Neural crest cell (in vitro differentiated cells): ENCODE data around the gene FKBP4. TPM values are rescaled to one million over a fixed set of nuclear protein-coding genes. Genes with fewer than 3 reads are reported as not detected.

Source experiments
- DNase-seq: peaks from one replicate; pipeline ENCODE4 v3.0.0; 2021; ENCODE audit warnings: low read depth, mixed read lengths, low spot score
- H3K27ac Mint-ChIP-seq: one replicate; pipeline ENCODE4 v1.8.0; 2021; ENCODE audit warnings: mild to moderate bottlenecking, mixed read lengths; ENCODE audit not compliant: unreplicated experiment
- H3K27me3 Mint-ChIP-seq: 2 replicates; pipeline ENCODE4 v1.8.0; 2021; ENCODE audit warnings: low read depth, mild to moderate bottlenecking, mixed read lengths
- H3K36me3 Mint-ChIP-seq: 2 replicates; pipeline ENCODE4 v1.8.0; 2021; ENCODE audit warnings: low read depth, mild to moderate bottlenecking, mixed read lengths
- H3K4me1 Mint-ChIP-seq: 2 replicates; pipeline ENCODE4 v1.8.0; 2021; ENCODE audit warnings: mixed read lengths
- H3K4me3 Mint-ChIP-seq: one replicate; pipeline ENCODE4 v1.8.0; 2021; ENCODE audit warnings: mild to moderate bottlenecking, mixed read lengths
- H3K9me3 Mint-ChIP-seq: 2 replicates; pipeline ENCODE4 v1.8.0; 2021; ENCODE audit warnings: mixed read lengths
- total RNA-seq: library from RNA; stranded (reverse); gene quantifications from 2 replicates; pipeline ENCODE4 v1.2.1, GENCODE V29; 2021
- TF ChIP-seq, protein P1 (sequence below): fragments of 200-600 bp; sonication (generic); conservative IDR thresholded peaks from 2 replicates; pipeline ENCODE4 v1.5.0; 2021; ENCODE audit warnings: antibody characterized with exemption, mild to moderate bottlenecking

The FKBP4 gene
- total RNA-seq, 1 donor from 2014 or later, result 102 TPM

DNA sequence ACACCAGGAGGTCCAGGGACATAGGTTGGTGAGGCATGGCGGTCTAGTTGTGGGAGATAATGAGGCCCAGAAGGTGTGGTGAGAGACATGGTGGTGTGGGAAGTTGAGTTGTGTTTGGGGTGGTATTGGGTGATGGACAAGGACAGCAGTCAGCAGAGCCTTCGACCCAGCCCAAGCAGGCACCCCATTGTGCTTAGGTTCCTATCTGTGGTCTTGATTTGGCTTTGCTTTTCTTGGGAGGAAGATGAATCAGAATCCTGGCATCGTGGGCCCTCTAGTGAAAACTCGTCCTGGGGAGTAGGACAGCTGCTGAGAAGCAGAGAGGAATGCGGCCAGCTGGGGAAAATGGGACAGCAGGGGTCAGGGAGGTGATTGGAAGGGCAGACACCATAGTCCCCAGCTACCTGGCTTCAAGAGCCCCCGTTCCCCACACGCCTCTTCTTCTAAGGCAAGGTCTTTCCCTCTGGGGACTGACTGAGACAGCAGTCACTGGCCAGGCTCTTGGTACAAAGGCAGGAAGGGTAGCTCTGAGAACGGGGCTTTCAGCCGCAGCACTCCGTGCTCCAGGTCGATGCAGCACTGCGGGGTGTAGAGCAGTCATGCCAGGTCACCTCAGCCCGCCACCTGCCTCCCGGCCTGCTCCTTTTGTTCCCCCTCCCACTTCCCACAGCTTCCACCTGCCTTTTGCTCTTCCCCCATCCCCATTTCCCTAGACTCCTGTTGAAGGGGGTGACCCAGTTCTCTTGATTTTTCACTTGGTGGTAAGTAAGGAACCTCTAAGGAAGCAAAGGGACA lies 32.1 kb downstream of the FKBP4 start:
- Mint-ChIP-seq H3K27me3 (no peaks in the 10 kb centered on the region), H3K4me3 (no peak overlapping the region), H3K27ac (peak overlapping the region; percentile 87), H3K36me3 (peaks cover 22% of the 10 kb centered on the region), H3K9me3 (no peaks in the 10 kb centered on the region), H3K4me1 (peaks cover 19% of the 10 kb centered on the region)
- DNase-seq, result no peak
- TF ChIP-seq, protein P1, sequence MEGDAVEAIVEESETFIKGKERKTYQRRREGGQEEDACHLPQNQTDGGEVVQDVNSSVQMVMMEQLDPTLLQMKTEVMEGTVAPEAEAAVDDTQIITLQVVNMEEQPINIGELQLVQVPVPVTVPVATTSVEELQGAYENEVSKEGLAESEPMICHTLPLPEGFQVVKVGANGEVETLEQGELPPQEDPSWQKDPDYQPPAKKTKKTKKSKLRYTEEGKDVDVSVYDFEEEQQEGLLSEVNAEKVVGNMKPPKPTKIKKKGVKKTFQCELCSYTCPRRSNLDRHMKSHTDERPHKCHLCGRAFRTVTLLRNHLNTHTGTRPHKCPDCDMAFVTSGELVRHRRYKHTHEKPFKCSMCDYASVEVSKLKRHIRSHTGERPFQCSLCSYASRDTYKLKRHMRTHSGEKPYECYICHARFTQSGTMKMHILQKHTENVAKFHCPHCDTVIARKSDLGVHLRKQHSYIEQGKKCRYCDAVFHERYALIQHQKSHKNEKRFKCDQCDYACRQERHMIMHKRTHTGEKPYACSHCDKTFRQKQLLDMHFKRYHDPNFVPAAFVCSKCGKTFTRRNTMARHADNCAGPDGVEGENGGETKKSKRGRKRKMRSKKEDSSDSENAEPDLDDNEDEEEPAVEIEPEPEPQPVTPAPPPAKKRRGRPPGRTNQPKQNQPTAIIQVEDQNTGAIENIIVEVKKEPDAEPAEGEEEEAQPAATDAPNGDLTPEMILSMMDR, result no peak

DNA sequence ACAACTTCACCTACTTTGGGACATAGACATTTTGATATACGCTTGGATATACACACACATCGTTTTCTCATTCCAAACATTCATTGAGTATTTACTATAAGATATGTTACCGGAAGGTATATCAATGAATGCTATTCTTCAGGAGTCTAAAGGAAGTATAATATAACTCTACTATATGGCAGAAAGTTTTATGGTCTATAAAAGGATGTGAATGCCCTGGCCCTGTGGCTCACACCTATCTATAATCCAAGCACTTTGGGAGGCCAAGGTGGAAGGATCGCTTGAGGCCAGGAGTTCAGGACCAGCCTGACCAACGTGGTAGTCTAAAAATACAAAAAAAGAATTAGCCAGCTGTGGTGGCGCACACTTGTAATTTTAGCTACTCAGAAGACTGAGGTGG lies 34.5 kb downstream of the FKBP4 start:
- no peak overlapping the region for H3K27ac Mint-ChIP-seq
- H3K4me1 Mint-ChIP-seq, result peaks cover 26% of the 10 kb centered on the region
- H3K4me3 Mint-ChIP-seq, result no peak overlapping the region
- DNase-seq, result no peak
- TF ChIP-seq, protein P1, result no peak
- no peaks in the 10 kb centered on the region for H3K9me3 Mint-ChIP-seq
- peaks cover 23% of the 10 kb centered on the region for H3K36me3 Mint-ChIP-seq
- H3K27me3 Mint-ChIP-seq, result no peaks in the 10 kb centered on the region

DNA sequence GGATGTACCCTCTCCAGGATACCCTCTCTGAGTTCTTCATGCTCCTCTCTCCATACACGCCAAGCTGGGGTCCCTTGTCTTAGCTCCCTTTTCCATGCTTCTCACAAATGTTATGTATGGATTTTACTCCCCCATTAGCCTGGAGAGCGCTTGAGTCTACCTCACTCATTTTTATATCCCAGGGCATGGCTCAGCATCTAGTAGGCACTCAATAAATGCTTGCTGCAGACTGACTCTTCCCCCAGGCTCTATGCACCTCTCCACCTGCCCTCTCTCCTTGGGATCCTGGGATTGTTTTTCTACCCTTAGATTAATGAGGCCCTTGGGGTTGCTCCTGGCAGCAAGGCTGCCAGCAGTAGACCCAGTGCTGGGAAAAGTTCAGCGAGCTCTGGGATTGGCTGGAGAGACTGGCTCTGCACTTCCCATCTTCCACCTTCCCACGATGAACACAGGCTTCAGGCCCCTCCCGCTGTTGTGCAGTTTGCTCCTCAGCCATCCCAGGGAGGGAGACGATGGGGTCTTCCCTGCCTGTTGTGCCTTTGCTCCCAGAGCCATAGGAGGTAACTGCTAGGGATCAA lies 37.9 kb downstream of the FKBP4 start:
- TF ChIP-seq, protein P1, result no peak
- H3K4me3 Mint-ChIP-seq, result no peak overlapping the region
- H3K27ac Mint-ChIP-seq, result no peak overlapping the region
- no peak for DNase-seq
- H3K27me3 Mint-ChIP-seq, result peaks cover 4% of the 10 kb centered on the region
- peaks cover 15% of the 10 kb centered on the region for H3K36me3 Mint-ChIP-seq
- H3K4me1 Mint-ChIP-seq, result peaks cover 13% of the 10 kb centered on the region
- H3K9me3 Mint-ChIP-seq, result no peaks in the 10 kb centered on the region

GRCh38 chr12:2833327-2833726 lies 38.6 kb downstream of the FKBP4 start:
- H3K27ac Mint-ChIP-seq, result no peak overlapping the region
- H3K36me3 Mint-ChIP-seq, result peaks cover 15% of the 10 kb centered on the region
- no peak overlapping the region for H3K4me3 Mint-ChIP-seq
- TF ChIP-seq, protein P1, result no peak
- peaks cover 4% of the 10 kb centered on the region for H3K27me3 Mint-ChIP-seq
- no peak for DNase-seq
- H3K4me1 Mint-ChIP-seq, result peaks cover 13% of the 10 kb centered on the region
- no peaks in the 10 kb centered on the region for H3K9me3 Mint-ChIP-seq

GRCh38 chr12:2833810-2834209 lies 39.0 kb downstream of the FKBP4 start:
- no peak overlapping the region for H3K27ac Mint-ChIP-seq
- peaks cover 15% of the 10 kb centered on the region for H3K36me3 Mint-ChIP-seq
- TF ChIP-seq, protein P1, result no peak
- DNase-seq, result no peak
- H3K4me3 Mint-ChIP-seq, result no peak overlapping the region
- peaks cover 13% of the 10 kb centered on the region for H3K4me1 Mint-ChIP-seq
- no peaks in the 10 kb centered on the region for H3K9me3 Mint-ChIP-seq
- peaks cover 4% of the 10 kb centered on the region for H3K27me3 Mint-ChIP-seq
